ENCODE data around the gene COCH.
"Not testable (repeated sequence)": the region's sequence is repeated elsewhere in the genome, so short reads cannot be mapped to it uniquely, and the experiment has no call there.

The COCH gene

DNA sequence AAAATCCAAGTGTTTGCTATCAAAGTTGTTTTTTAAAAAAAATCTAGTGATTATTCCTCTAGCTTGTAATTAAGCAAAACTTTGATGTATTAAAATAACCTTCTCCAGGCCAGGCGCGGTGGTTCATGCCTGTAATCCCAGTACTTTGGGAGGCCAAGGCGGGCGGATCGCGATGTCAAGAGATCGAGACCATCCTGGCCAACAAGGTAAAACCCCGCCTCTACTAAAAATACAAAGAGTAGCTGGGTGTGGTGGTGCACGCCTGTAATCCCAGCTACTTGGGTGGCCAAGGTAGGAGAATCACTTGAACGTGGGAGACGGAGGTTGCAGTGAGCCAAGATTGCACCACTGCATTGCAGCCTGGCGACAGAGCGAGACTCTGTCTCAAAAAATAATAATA lies 59.6 kb downstream of the COCH start:
- H3K4me1 ChIP-seq (ENCODE audit: control insufficient read depth, insufficient read depth, low read length); H3K4me3 ChIP-seq (ENCODE audit: low read depth, low read length); H3K9ac ChIP-seq (ENCODE audit: low read length); H3K9me3 ChIP-seq (ENCODE audit: control insufficient read depth, insufficient read depth, low read depth, low read length); H3K27me3 ChIP-seq (ENCODE audit: control insufficient read depth, insufficient read depth, low read length); H3K27ac ChIP-seq (ENCODE audit: low read depth, low read length): not testable (repeated sequence)
- peaks cover 38% of the 10 kb centered on the region for H3K36me3 ChIP-seq (ENCODE audit: control insufficient read depth, insufficient read depth, low read length)

DNA sequence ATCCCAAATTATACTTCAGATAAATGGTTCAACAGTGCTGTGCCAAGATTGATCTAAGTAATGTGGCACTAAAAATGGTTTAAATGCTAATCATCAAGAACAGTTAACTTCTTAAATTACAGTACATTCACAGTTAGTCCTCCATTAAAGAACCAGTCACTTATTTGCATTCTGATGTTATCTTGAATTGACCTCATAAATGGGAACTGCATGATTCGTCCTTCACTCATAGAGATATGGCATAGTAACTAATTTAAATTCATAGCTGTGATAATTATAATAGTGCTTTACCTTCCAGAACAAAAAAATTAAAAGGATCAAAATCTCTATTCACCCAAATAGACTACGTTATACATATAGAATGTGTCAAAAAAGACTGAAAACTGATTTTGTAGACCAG lies 61.1 kb downstream of the COCH start:
- no peaks in the 10 kb centered on the region for H3K4me1 ChIP-seq (ENCODE audit: control insufficient read depth, insufficient read depth, low read length)
- H3K27me3 ChIP-seq (ENCODE audit: control insufficient read depth, insufficient read depth, low read length): no peaks in the 10 kb centered on the region
- H3K9me3 ChIP-seq (ENCODE audit: control insufficient read depth, insufficient read depth, low read depth, low read length): no peaks in the 10 kb centered on the region
- no peak overlapping the region for H3K27ac ChIP-seq (ENCODE audit: low read depth, low read length)
- no peak overlapping the region for H3K9ac ChIP-seq (ENCODE audit: low read length)
- peaks cover 38% of the 10 kb centered on the region for H3K36me3 ChIP-seq (ENCODE audit: control insufficient read depth, insufficient read depth, low read length)
- H3K4me3 ChIP-seq (ENCODE audit: low read depth, low read length): no peak overlapping the region

DNA sequence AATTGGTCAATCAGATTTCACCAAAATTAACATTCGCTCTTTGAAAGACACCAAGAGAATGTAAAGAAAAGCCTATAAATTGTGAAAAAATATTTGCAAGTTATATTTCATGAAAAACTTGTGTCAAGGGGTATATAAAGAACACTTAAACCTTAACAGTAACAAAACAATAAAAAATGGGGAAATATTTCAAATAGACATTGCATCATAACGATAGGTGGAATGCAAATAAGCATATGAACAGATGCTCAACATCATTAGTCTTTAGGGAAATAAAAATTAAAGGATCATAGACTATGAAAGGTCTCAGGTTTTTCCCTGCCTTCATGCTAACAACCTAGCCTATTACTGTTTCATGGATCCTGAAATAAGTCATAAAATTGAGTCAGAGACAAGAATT lies 64.3 kb downstream of the COCH start:
- H3K36me3 ChIP-seq (ENCODE audit: control insufficient read depth, insufficient read depth, low read length): peaks cover 46% of the 10 kb centered on the region
- H3K27me3 ChIP-seq (ENCODE audit: control insufficient read depth, insufficient read depth, low read length): no peaks in the 10 kb centered on the region
- no peaks in the 10 kb centered on the region for H3K4me1 ChIP-seq (ENCODE audit: control insufficient read depth, insufficient read depth, low read length)
- H3K9ac ChIP-seq (ENCODE audit: low read length): no peak overlapping the region
- no peak overlapping the region for H3K27ac ChIP-seq (ENCODE audit: low read depth, low read length)
- no peaks in the 10 kb centered on the region for H3K9me3 ChIP-seq (ENCODE audit: control insufficient read depth, insufficient read depth, low read depth, low read length)
- no peak overlapping the region for H3K4me3 ChIP-seq (ENCODE audit: low read depth, low read length)

Data from HUES6 (cell line).